BE2C (cell line): ENCODE data around the gene SUCLA2.

ENCODE experiments used
- DNase-seq: peaks from one replicate; pipeline ENCODE4 v3.0.0-alpha.2; 2020
- H3K27me3 ChIP-seq: fragments of 250-450 bp; sonication (Bioruptor Pico); 2 replicates; pipeline ENCODE4 v1.5.1; 2020; ENCODE audit warnings: mild to moderate bottlenecking
- H3K36me3 ChIP-seq: fragments of 250-450 bp; sonication (Bioruptor Pico); 2 replicates; pipeline ENCODE4 v1.5.1; 2020; ENCODE audit warnings: mild to moderate bottlenecking
- H3K4me1 ChIP-seq: fragments of 250-450 bp; sonication (Bioruptor Pico); 2 replicates; pipeline ENCODE4 v1.5.1; 2020
- H3K4me3 ChIP-seq: 2 replicates; pipeline ENCODE4 v1.5.1; 2011; ENCODE audit warnings: low read depth, low read length
- H3K9me3 ChIP-seq: fragments of 250-450 bp; sonication (Bioruptor Pico); 2 replicates; pipeline ENCODE4 v1.5.1; 2020
- CTCF ChIP-seq: IDR thresholded peaks from 2 replicates; pipeline ENCODE4 v1.5.1; 2012; ENCODE audit warnings: mild to moderate bottlenecking, low read depth, low read length

The SUCLA2 gene

GRCh38 chr13:47893527-47893926, 107.5 kb downstream of the SUCLA2 start:
- DNase-seq: no peak

More at GRCh38 chr13:47893527-47893926, 107.5 kb downstream of the SUCLA2 start:
- no peaks in the 10 kb centered on the region for H3K9me3 ChIP-seq
- H3K27me3 ChIP-seq: no peaks in the 10 kb centered on the region
- H3K36me3 ChIP-seq: no peaks in the 10 kb centered on the region
- no peak for TF ChIP-seq CTCF
- H3K4me1 ChIP-seq: no peaks in the 10 kb centered on the region
- no peak overlapping the region for H3K4me3 ChIP-seq
